OCI-LY1 (cell line): ENCODE results near the gene KCNH8.

Source experiments
- CTCF ChIP-seq: fragments of 200-600 bp; sonication (generic), shearing (Covaris generic); IDR thresholded peaks from 2 replicates; pipeline ENCODE4 v1.5.1; 2017; ENCODE audit warnings: mild to moderate bottlenecking, antibody characterized with exemption, low read length, moderate library complexity, mixed read lengths
- EZH2 ChIP-seq: fragments of 200-600 bp; sonication (generic), shearing (Covaris generic); IDR thresholded peaks from 2 replicates; pipeline ENCODE4 v1.8.0; 2017; ENCODE audit warnings: borderline replicate concordance, mixed run types, mild to moderate bottlenecking, antibody characterized with exemption, low read length, moderate library complexity, mixed read lengths

DNA sequence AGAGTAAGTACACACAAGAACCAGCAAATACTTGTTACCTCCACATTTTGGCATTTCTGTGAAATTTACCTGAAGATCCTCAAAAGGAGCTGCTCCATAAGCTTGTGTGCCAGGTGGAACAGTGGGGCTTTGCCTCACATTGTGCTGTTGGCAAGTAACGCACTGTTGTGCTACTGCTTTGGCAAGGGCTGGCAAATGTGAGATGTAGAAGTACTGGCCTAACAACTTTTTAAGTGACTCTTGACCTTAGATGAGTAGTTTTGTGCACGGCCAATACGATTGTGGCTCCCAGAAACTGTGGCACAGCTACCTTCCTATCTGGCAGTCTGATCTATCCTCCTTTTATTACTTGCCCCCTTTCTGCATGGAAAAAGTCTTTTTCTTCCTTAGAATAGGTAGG is 337.0 kb downstream of the KCNH8 start:
- TF ChIP-seq CTCF = no peak
- TF ChIP-seq EZH2 = no peak
